Activated naive CD4-positive, alpha-beta T cell treated with anti-CD3 and anti-CD28 coated beads for 36 hours (primary cell): ENCODE data around the gene KCP. TPM values are rescaled to one million over a fixed set of nuclear protein-coding genes. Genes with fewer than 3 reads are reported as not detected.

Experiments used
- CTCF ChIA-PET: fragments of 350-600 bp; sonication (Branson Sonifier 250); formaldehyde crosslinking; loops from one replicate; lab custom pipeline; 2021; ENCODE audit warnings: antibody characterized with exemption; lab: Charles Lee
- DNase-seq: peaks from one replicate; pipeline ENCODE4 v3.0.0-alpha.2; 2020
- H3K27ac Mint-ChIP-seq: one replicate; pipeline ENCODE4 v1.8.0; 2021; ENCODE audit warnings: mild to moderate bottlenecking, mixed read lengths
- H3K27me3 Mint-ChIP-seq: one replicate; pipeline ENCODE4 v1.8.0; 2021; ENCODE audit warnings: low read depth, mixed read lengths
- H3K36me3 Mint-ChIP-seq: one replicate; pipeline ENCODE4 v1.8.0; 2021; ENCODE audit warnings: low read depth, mixed read lengths
- H3K4me1 Mint-ChIP-seq: one replicate; pipeline ENCODE4 v1.8.0; 2021; ENCODE audit warnings: low read depth, mixed read lengths
- H3K4me3 Mint-ChIP-seq: one replicate; pipeline ENCODE4 v1.8.0; 2021; ENCODE audit warnings: mild to moderate bottlenecking, moderate library complexity, mixed read lengths
- H3K9me3 Mint-ChIP-seq: one replicate; pipeline ENCODE4 v1.8.0; 2021; ENCODE audit warnings: mixed read lengths
- intact Hi-C: fragments of 100-400 bp; cut with micrococcal nuclease; formaldehyde crosslinking; loops from one replicate; pipeline ENCODE4 v1.15.1; 2023
- total RNA-seq, 2 experiments: library from RNA; stranded (reverse); gene quantifications; one replicate each; pipeline ENCODE4 v1.2.3, GENCODE V29; 2021

The KCP gene
- total RNA-seq, 2 experiments from 2014 or later, result not detected

GRCh38 chr7:128838109-128838779, 72.3 kb downstream of the KCP start:
- no peak overlapping the region for H3K4me3 Mint-ChIP-seq
- H3K27me3 Mint-ChIP-seq, result no peaks in the 10 kb centered on the region
- CTCF ChIA-PET, result no interaction called here

DNA sequence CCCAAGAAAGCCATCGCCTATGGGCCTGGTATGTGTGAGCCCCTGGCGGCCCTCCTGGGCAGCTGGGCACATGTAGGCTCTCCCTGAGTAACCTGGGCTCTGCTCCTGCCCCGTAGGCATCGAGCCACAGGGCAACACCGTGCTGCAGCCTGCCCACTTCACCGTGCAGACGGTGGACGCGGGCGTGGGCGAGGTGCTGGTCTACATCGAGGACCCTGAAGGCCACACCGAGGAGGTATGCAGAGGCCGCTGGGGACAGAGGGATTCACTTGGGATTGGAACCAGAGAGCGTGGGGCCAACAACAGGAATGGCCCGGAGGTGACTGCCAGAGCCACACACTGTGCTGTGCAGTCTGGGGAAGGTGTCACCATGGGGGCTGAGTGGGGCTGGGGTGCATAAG, 73.0 kb downstream of the KCP start:
- CTCF ChIA-PET, result interaction anchor here (1.3 kb wide), 1 partner anchor 46 kb away, joined by 4 read pairs; no protein-coding TSS in a partner anchor

More at GRCh38 chr7:128838109-128838779, 72.3 kb downstream of the KCP start:
- intact Hi-C loops, result no loop called here
- Mint-ChIP-seq H3K27ac (no peak overlapping the region), H3K9me3 (no peaks in the 10 kb centered on the region), H3K36me3 (no peaks in the 10 kb centered on the region), H3K4me1 (peaks cover 3% of the 10 kb centered on the region)
- no peak for DNase-seq

GRCh38 chr7:128836729-128837348, 73.7 kb downstream of the KCP start:
- Mint-ChIP-seq H3K36me3 (no peaks in the 10 kb centered on the region), H3K9me3 (no peaks in the 10 kb centered on the region), H3K4me3 (no peak overlapping the region), H3K4me1 (peaks cover under 1% of the 10 kb centered on the region), H3K27me3 (peaks cover 2% of the 10 kb centered on the region), H3K27ac (no peak overlapping the region)
- no peak for DNase-seq
- CTCF ChIA-PET, result interaction anchor here (0.7 to 1.3 kb wide), 2 partner anchors 47 to 322 kb away, joined by 3 to 4 read pairs; no protein-coding TSS in a partner anchor
- intact Hi-C loops, result no loop called here

More for the DNA sequence above, 73.0 kb downstream of the KCP start:
- Mint-ChIP-seq H3K27me3 (no peaks in the 10 kb centered on the region), H3K4me3 (no peak overlapping the region), H3K9me3 (no peaks in the 10 kb centered on the region), H3K36me3 (no peaks in the 10 kb centered on the region), H3K27ac (no peak overlapping the region), H3K4me1 (peaks cover 3% of the 10 kb centered on the region)
- no peak for DNase-seq
- intact Hi-C loops, result no loop called here

DNA sequence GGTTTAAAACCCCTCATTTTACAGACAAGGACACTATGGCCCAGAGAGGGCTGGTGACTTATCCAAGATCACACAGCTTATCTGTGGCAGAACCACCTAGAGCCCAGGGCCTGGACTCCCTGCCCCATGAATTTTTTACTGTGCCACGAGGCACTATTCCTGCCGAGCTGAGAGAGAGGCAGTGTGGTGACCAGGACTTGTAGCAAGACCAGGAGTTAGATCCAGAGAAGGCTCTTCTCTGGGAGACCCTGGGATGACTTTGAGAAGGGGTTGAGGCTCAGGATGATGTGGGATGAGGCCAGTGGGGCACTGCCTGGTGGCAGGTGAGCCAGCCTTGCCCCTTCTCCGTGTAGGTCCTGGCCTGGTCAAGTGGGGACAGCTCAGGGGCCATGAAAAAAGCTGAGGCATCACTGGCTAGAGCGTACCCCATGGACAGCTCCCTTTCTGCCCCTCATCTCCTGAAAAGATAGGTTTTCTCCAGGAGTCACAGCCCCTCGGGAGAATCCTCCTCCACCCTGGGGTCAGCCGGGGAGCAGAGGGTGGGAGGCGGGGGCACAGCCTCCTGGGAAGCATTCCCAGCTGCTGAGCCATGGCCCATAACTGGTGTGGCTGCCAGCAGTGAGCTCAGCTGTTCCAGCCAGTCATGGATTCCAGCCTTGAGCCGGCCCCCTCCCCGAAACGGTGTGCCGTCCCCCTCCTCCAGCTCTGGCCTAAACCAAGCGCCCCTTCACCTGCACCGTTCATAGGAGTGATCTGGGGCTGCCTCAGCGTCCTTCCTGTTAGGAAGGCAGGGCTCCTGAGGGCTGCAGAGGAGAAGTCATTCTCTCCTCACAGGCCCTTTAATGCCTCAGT, 74.5 kb downstream of the KCP start:
- peaks cover 5% of the 10 kb centered on the region for H3K27me3 Mint-ChIP-seq
- intact Hi-C loops, result no loop called here

DNA sequence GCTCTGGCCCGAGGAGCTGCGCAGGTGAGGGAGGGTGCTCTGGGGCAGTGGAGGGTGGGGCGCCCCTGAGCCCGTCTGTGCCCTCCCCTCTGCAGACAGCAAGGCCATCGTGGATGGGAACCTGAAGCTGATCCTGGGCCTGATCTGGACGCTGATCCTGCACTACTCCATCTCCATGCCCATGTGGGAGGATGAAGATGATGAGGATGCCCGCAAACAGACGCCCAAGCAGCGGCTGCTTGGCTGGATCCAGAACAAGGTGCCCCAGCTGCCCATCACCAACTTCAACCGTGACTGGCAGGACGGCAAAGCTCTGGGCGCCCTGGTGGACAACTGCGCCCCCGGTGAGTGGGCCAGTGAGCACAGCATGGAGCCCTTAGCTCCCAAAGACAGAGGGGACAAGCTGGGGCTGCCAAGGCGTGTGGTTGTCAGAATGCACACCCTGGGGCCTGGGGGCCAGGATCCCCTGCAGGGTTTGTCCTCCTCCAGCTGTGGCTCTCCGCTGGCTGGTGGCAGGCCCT, 75.2 kb downstream of the KCP start:
- H3K4me1 Mint-ChIP-seq, result peaks cover 12% of the 10 kb centered on the region
- no peak for DNase-seq
- H3K27ac Mint-ChIP-seq, result no peak overlapping the region
- H3K27me3 Mint-ChIP-seq, result peaks cover 11% of the 10 kb centered on the region
- no peak overlapping the region for H3K4me3 Mint-ChIP-seq
- intact Hi-C loops, result no loop called here
- no peaks in the 10 kb centered on the region for H3K36me3 Mint-ChIP-seq
- H3K9me3 Mint-ChIP-seq, result no peaks in the 10 kb centered on the region
- CTCF ChIA-PET, result interaction anchor here (1.2 kb wide), 1 partner anchor 329 kb away, joined by 3 read pairs; no protein-coding TSS in a partner anchor

More for the DNA sequence above, 74.5 kb downstream of the KCP start:
- Mint-ChIP-seq H3K4me3 (no peak overlapping the region), H3K27ac (no peak overlapping the region), H3K9me3 (no peaks in the 10 kb centered on the region), H3K36me3 (no peaks in the 10 kb centered on the region), H3K4me1 (peaks cover 6% of the 10 kb centered on the region)
- no peak for DNase-seq
- CTCF ChIA-PET, result interaction anchor here (0.7 to 1.3 kb wide), 3 partner anchors 48 to 328 kb away, joined by 3 to 4 read pairs (median 3); no protein-coding TSS in a partner anchor

GRCh38 chr7:128833946-128834325, 76.6 kb downstream of the KCP start:
- intact Hi-C loops, result no loop called here
- H3K4me3 Mint-ChIP-seq, result no peak overlapping the region
- no peak overlapping the region for H3K27ac Mint-ChIP-seq
- peaks cover 20% of the 10 kb centered on the region for H3K27me3 Mint-ChIP-seq
- CTCF ChIA-PET, result interaction anchor here (0.8 to 1.5 kb wide), 2 partner anchors 9 to 50 kb away, joined by 3 to 5 read pairs; no protein-coding TSS in a partner anchor
- H3K4me1 Mint-ChIP-seq, result peaks cover 17% of the 10 kb centered on the region
- H3K9me3 Mint-ChIP-seq, result no peaks in the 10 kb centered on the region
- no peaks in the 10 kb centered on the region for H3K36me3 Mint-ChIP-seq
- no peak for DNase-seq

DNA sequence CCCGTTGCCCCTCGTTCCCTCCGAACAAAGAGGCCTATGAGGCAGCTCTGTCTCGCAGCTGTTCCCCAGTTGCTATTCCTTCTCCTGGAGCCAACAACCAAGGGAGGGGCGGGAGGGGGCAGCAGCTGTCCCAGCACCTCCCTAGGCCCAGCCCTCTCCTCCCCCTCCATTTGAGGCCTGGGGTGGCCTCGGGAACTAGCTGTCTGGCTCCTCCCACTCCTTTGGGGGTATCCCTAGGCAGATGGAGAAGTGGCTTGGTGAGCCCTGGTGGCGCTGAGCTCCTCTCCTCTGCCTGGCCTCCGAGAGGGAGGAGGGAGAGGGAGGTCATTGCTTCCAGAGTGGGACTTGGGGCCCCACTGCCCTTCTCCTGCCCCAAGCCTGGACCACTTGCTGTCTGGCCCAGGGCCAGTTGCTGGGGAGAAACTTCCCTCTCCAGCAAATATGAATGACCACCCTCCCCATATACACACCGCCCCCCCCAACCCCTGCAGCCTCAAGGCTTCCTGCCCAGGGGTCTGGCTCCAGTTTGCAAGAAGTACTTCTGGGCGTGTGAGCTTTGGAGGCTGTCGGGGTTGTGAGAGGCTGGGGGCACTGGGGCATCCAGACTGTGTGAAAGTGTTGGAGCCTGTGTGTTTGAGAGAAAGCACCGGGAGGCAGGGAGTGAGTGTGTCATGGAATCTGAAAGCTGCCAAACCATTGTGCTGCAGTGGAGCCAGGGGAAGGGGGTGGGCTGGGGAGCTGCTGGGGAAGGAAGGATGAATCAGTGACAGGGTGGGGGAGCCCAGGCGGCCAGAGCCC, 77.2 kb downstream of the KCP start:
- no peak overlapping the region for H3K4me3 Mint-ChIP-seq
- no peaks in the 10 kb centered on the region for H3K9me3 Mint-ChIP-seq
- DNase-seq, result no peak
- H3K36me3 Mint-ChIP-seq, result no peaks in the 10 kb centered on the region
- intact Hi-C loops, result no loop called here
- H3K27me3 Mint-ChIP-seq, result peaks cover 26% of the 10 kb centered on the region
- peaks cover 17% of the 10 kb centered on the region for H3K4me1 Mint-ChIP-seq
- H3K27ac Mint-ChIP-seq, result no peak overlapping the region
- CTCF ChIA-PET, result interaction anchor here (0.6 to 1.5 kb wide), 4 partner anchors 9 to 238 kb away, joined by 4 to 6 read pairs (median 4); no protein-coding TSS in a partner anchor

GRCh38 chr7:128832880-128833147, 77.7 kb downstream of the KCP start:
- Mint-ChIP-seq H3K4me1 (peaks cover 17% of the 10 kb centered on the region), H3K27me3 (peaks cover 30% of the 10 kb centered on the region), H3K36me3 (no peaks in the 10 kb centered on the region), H3K27ac (no peak overlapping the region), H3K4me3 (no peak overlapping the region), H3K9me3 (no peaks in the 10 kb centered on the region)
- intact Hi-C loops, result no loop called here
- no peak for DNase-seq
- CTCF ChIA-PET, result interaction anchor here (0.6 to 1.5 kb wide), 4 partner anchors 9 to 237 kb away, joined by 4 to 6 read pairs (median 4); no protein-coding TSS in a partner anchor

- no peak overlapping the region for H3K4me3 Mint-ChIP-seq
- peaks cover 17% of the 10 kb centered on the region for H3K4me1 Mint-ChIP-seq
- no peak overlapping the region for H3K27ac Mint-ChIP-seq
Measured at GRCh38 chr7:128831994-128832879, 78.3 kb downstream of the KCP start.

DNA sequence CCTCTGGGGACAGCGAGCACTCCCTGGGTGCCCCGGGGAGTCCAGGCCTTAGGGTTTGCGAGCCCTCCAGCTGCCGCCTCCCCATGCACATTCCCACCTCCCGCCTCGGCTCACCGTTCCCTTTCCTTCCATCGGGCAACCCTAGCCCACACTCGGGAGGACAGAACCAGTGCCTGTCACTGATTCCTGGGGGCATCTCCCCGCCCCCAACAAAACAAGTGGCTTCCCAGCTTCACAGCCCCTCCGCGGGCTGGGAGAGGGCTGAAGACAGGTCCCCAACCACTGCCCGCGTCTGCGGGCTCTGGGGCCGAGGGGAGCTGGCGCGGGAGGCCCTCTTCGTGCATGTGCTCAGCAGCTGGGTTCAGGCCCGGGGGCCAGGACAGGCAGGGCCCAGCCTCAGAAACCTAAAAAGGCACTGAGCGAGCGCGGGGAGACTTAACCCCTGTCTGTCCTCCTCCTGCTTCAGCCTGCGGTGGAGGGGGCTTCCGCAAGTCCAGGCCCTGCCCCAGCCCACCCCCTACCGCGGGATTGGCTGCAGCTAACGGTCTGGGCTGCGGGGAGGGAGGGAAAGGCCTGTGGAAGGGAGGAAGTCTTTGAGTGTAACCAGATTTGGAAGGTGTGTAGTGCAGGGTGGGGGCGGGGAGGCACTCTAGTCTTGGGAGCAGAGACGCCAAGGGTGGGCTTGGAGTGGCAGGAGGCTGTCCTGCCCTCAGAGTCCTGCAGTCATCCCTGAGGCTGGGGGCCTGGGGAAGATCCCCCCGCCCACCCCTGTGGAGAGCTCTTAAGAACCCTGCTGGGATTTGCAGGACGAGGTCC, 79.1 kb downstream of the KCP start:
- no peak for DNase-seq
- Mint-ChIP-seq H3K9me3 (no peaks in the 10 kb centered on the region), H3K36me3 (no peaks in the 10 kb centered on the region), H3K4me1 (peaks cover 17% of the 10 kb centered on the region), H3K4me3 (no peak overlapping the region), H3K27ac (no peak overlapping the region), H3K27me3 (peaks cover 41% of the 10 kb centered on the region)
- CTCF ChIA-PET, result interaction anchor here (0.6 to 1.0 kb wide), 4 partner anchors 11 to 39 kb away, joined by 3 to 4 read pairs (median 3); no protein-coding TSS in a partner anchor
- intact Hi-C loops, result no loop called here

More at GRCh38 chr7:128831994-128832879, 78.3 kb downstream of the KCP start:
- H3K36me3 Mint-ChIP-seq, result no peaks in the 10 kb centered on the region
- CTCF ChIA-PET, result interaction anchor here (0.6 to 1.5 kb wide), 7 partner anchors 9 to 237 kb away, joined by 3 to 6 read pairs (median 4); no protein-coding TSS in a partner anchor
- peaks cover 33% of the 10 kb centered on the region for H3K27me3 Mint-ChIP-seq
- intact Hi-C loops, result no loop called here
- H3K9me3 Mint-ChIP-seq, result no peaks in the 10 kb centered on the region
- DNase-seq, result no peak
